Measurements from ENCODE around the gene WNK4.

GRCh38 chr17:42750739-42751344 is 29.6 kb upstream of the WNK4 start:
- TF ChIP-seq, protein P1, sequence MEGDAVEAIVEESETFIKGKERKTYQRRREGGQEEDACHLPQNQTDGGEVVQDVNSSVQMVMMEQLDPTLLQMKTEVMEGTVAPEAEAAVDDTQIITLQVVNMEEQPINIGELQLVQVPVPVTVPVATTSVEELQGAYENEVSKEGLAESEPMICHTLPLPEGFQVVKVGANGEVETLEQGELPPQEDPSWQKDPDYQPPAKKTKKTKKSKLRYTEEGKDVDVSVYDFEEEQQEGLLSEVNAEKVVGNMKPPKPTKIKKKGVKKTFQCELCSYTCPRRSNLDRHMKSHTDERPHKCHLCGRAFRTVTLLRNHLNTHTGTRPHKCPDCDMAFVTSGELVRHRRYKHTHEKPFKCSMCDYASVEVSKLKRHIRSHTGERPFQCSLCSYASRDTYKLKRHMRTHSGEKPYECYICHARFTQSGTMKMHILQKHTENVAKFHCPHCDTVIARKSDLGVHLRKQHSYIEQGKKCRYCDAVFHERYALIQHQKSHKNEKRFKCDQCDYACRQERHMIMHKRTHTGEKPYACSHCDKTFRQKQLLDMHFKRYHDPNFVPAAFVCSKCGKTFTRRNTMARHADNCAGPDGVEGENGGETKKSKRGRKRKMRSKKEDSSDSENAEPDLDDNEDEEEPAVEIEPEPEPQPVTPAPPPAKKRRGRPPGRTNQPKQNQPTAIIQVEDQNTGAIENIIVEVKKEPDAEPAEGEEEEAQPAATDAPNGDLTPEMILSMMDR (IDR thresholded peaks at IDR 0.05) = no peak
- TF ChIP-seq EZH2phosphoT487 (IDR thresholded peaks at IDR 0.05) = no peak
